Activated CD8-positive, alpha-beta T cell treated with anti-CD3 and anti-CD28 coated beads for 36 hours (primary cell): Measurements from ENCODE around the gene RC3H1. TPM values are rescaled to one million over a fixed set of nuclear protein-coding genes. Genes with fewer than 3 reads are reported as not detected.
A peak's percentile ranks its signal among the peaks of the same experiment; 100 is the strongest.
"Not testable (repeated sequence)": the region's sequence is repeated elsewhere in the genome, so short reads cannot be mapped to it uniquely, and the experiment has no call there.

ENCODE experiments used
- ATAC-seq: fragments of 200-7000 bp; cut with Tn5 transposase; one replicate; pipeline ENCODE4 v1.10.0; 2021; ENCODE audit warnings: mild to moderate bottlenecking, moderate library complexity
- CTCF ChIA-PET: fragments of 350-600 bp; sonication (Branson Sonifier 250); formaldehyde crosslinking; loops from one replicate; lab custom pipeline; 2021; ENCODE audit warnings: antibody characterized with exemption; lab: Charles Lee
- POLR2A ChIA-PET: fragments of 350-600 bp; sonication (Branson Sonifier 250); formaldehyde crosslinking; loops from one replicate; lab custom pipeline; 2021; ENCODE audit warnings: antibody characterized with exemption; lab: Charles Lee
- DNase-seq: peaks from one replicate; pipeline ENCODE4 v3.0.0-alpha.2; 2020
- H3K27ac Mint-ChIP-seq: one replicate; pipeline ENCODE4 v1.8.0; 2021; ENCODE audit warnings: mild to moderate bottlenecking, mixed read lengths
- H3K27me3 Mint-ChIP-seq: one replicate; pipeline ENCODE4 v1.8.0; 2021; ENCODE audit warnings: mixed read lengths
- H3K36me3 Mint-ChIP-seq: one replicate; pipeline ENCODE4 v1.8.0; 2021; ENCODE audit warnings: low read depth, mixed read lengths
- H3K4me1 Mint-ChIP-seq: one replicate; pipeline ENCODE4 v1.8.0; 2021; ENCODE audit warnings: low read depth, mixed read lengths
- H3K4me3 Mint-ChIP-seq: one replicate; pipeline ENCODE4 v1.8.0; 2021; ENCODE audit warnings: mild to moderate bottlenecking, moderate library complexity, mixed read lengths
- H3K9me3 Mint-ChIP-seq: one replicate; pipeline ENCODE4 v1.8.0; 2021; ENCODE audit warnings: mixed read lengths
- intact Hi-C: fragments of 100-400 bp; cut with micrococcal nuclease; formaldehyde crosslinking; loops from one replicate; pipeline ENCODE4 v1.10.0; 2022
- total RNA-seq, 2 experiments: library from RNA; stranded (reverse); gene quantifications; one replicate each; pipeline ENCODE4 v1.2.3, GENCODE V29; 2021
- TF ChIP-seq, protein P1 (sequence below): fragments of 200-600 bp; IDR thresholded peaks from one replicate; pipeline ENCODE4 v1.8.0; 2022; ENCODE audit warnings: antibody characterized with exemption, mild to moderate bottlenecking

Gene RC3H1
- total RNA-seq, result 10 to 100 TPM; 24.9 to 27.2 TPM

DNA sequence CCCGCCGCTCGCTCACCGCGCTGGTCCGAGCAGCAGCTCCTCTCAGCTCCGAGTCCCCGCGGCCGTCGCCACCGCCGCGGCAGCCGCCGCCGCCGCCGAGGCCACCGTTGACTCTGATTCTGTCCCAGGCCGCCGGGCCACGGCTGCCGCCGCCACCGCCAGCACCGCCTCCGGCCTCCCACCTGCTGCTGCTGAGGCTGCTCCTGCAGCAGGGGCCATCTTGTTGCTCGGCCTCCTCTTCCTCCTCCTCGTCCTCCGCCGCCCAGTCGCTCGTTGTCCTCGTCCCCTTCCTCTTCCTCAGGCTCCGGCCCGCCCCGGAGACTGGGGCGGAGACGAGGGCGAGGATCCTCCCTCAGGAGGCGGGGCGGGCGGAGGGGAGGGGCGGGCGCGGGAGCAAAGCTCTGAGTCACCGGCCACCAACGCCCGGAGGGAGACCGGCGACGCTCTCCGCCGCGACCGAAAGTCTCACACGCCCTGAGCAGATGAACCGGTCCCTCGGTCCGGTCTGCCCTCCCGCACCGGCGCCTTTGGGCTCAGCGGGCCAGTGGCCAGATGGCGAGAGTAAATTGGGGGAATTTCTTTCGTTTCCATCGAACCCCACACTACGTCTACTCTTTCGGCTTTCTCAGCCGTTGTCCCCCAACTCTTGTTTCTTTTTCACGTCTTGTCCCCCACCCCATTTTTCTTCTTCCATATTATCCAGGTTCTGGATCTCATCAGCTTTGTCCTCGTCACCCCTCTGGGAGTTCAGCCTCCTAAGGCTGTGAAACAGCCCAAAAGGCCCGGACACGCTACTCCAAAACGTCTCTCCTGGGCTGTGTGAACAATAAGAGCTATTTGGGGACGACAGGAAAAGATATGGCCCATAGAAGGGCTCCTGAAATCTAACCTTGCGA, at the start of gene RC3H1:
TSS of gene RC3H1 (minus strand) at position 278 of the 896 bp plus-strand sequence. CDS start 29,372 bp downstream, outside the sequence.
- H3K27ac Mint-ChIP-seq, result peak within 1 kb of the TSS; percentile 95
- no peaks in the 10 kb centered on the region for H3K27me3 Mint-ChIP-seq
- ChIA-PET POLR2A (interaction anchor here (0.5 to 2.2 kb wide), 12 partner anchors 9 to 972 kb away, joined by 3 to 10 read pairs (median 3); partner anchors contain the start of genes GAS5, RABGAP1L and ZBTB37), CTCF (no interaction called here)
- peaks cover 32% of the 10 kb centered on the region for H3K4me1 Mint-ChIP-seq
- TF ChIP-seq, protein P1, sequence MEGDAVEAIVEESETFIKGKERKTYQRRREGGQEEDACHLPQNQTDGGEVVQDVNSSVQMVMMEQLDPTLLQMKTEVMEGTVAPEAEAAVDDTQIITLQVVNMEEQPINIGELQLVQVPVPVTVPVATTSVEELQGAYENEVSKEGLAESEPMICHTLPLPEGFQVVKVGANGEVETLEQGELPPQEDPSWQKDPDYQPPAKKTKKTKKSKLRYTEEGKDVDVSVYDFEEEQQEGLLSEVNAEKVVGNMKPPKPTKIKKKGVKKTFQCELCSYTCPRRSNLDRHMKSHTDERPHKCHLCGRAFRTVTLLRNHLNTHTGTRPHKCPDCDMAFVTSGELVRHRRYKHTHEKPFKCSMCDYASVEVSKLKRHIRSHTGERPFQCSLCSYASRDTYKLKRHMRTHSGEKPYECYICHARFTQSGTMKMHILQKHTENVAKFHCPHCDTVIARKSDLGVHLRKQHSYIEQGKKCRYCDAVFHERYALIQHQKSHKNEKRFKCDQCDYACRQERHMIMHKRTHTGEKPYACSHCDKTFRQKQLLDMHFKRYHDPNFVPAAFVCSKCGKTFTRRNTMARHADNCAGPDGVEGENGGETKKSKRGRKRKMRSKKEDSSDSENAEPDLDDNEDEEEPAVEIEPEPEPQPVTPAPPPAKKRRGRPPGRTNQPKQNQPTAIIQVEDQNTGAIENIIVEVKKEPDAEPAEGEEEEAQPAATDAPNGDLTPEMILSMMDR, result no peak
- peak within 1 kb of the TSS; percentile 82 for H3K4me3 Mint-ChIP-seq
- intact Hi-C loops, result no loop called here
- H3K9me3 Mint-ChIP-seq, result no peaks in the 10 kb centered on the region
- peak; percentile 95 for ATAC-seq
- peaks cover 11% of the 10 kb centered on the region for H3K36me3 Mint-ChIP-seq
- peak; percentile 90 for DNase-seq

DNA sequence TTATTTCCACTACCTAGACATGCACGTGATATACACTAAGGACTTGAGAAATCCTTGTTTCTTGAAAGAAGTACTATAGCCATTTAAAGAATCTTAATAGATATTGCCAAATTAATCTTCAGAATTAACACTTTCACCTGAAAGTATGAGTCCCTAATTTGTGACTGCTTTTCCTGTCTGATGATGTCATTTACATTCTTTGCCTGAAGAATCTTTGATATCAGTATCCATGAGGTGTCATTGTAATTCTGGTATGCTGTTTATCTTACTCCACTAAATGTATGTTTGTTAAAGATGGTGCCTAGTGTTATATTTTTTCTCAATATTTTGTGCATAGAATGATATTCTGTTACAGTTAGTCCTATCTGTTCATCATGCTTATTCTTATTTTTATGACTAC, 48.5 kb upstream of the RC3H1 start:
- TF ChIP-seq, protein P1, result no peak
- Mint-ChIP-seq H3K27me3 (no peaks in the 10 kb centered on the region), H3K9me3 (no peaks in the 10 kb centered on the region), H3K4me1 (peaks cover 10% of the 10 kb centered on the region), H3K27ac (no peak overlapping the region), H3K4me3 (no peak overlapping the region), H3K36me3 (no peaks in the 10 kb centered on the region)
- DNase-seq (no peak), ATAC-seq (no peak)
- intact Hi-C loops, result no loop called here
- CTCF ChIA-PET, result no interaction called here
- POLR2A ChIA-PET, result no interaction called here

DNA sequence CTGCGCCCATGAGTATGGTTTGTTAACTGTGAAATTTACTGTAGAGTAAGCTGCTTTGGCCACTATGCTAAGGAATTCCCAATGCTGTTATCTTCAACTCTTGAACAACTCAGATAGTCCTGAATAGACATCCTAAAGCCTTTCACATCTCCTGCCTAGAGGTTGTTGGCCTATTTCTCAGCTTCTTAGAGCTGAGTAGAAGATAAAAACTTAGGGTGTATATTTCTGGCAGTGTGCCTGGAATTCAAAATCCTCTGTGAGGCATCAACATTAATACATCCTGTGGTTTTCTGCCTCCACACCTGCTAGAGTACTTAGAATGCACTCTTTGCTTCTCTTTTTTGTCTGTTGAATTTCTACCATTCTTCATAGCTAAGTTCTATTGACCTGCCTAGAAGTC, 45.8 kb upstream of the RC3H1 start:
- Mint-ChIP-seq H3K27me3 (peaks cover 3% of the 10 kb centered on the region), H3K4me3 (no peak overlapping the region), H3K4me1 (peaks cover 10% of the 10 kb centered on the region), H3K9me3 (no peaks in the 10 kb centered on the region), H3K36me3 (no peaks in the 10 kb centered on the region), H3K27ac (no peak overlapping the region)
- TF ChIP-seq, protein P1, result no peak
- DNase-seq (no peak), ATAC-seq (no peak)
- POLR2A ChIA-PET, result no interaction called here
- intact Hi-C loops, result no loop called here
- CTCF ChIA-PET, result interaction anchor here (1.1 to 2.3 kb wide), 4 partner anchors 25 to 182 kb away, joined by 3 to 8 read pairs (median 4); no protein-coding TSS in a partner anchor

- intact Hi-C loops, result no loop called here
- Mint-ChIP-seq H3K27ac (no peak overlapping the region), H3K9me3 (no peaks in the 10 kb centered on the region), H3K4me1 (no peaks in the 10 kb centered on the region), H3K27me3 (peaks cover 3% of the 10 kb centered on the region), H3K36me3 (no peaks in the 10 kb centered on the region), H3K4me3 (no peak overlapping the region)
- ATAC-seq, result no peak
- ChIA-PET CTCF (no interaction called here), POLR2A (interaction anchor here (0.9 kb wide), 1 partner anchor 200 kb away, joined by 3 read pairs; no protein-coding TSS in a partner anchor)
- TF ChIP-seq, protein P1, result no peak
- no peak for DNase-seq
These were observed 37.9 kb upstream of the RC3H1 start for GRCh38 chr1:174060090-174060489.

DNA sequence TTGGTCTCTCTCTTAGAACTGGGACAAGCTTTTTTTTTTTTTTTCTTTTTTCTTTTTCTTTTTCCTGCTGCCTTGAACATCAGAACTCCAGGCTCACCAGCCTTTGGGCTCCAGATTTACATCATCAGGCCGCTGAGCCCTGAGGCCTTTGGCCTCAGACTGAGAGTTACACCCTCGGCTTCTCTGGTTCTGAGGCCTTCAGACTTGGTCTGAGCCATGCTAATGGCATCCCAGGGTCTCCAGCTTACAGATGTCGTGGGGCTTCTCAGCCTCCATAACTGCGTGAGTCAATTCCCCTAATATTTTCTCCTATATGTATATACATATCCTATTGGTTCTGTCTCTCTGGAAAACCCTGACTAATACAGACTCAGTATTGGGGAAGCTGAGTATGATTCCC, 36.5 kb upstream of the RC3H1 start:
- ATAC-seq (no peak), DNase-seq (no peak)
- H3K27ac Mint-ChIP-seq, result no peak overlapping the region
- POLR2A ChIA-PET, result no interaction called here
- H3K4me1 Mint-ChIP-seq, result no peaks in the 10 kb centered on the region
- H3K9me3 Mint-ChIP-seq, result no peaks in the 10 kb centered on the region
- H3K27me3 Mint-ChIP-seq, result peaks cover 3% of the 10 kb centered on the region
- H3K4me3 Mint-ChIP-seq, result no peak overlapping the region
- no peaks in the 10 kb centered on the region for H3K36me3 Mint-ChIP-seq
- CTCF ChIA-PET, result no interaction called here
- intact Hi-C loops, result no loop called here
- TF ChIP-seq, protein P1, result no peak

- H3K27me3 Mint-ChIP-seq, H3K36me3 Mint-ChIP-seq, ATAC-seq, POLR2A ChIA-PET, DNase-seq, CTCF ChIA-PET, H3K4me1 Mint-ChIP-seq, H3K9me3 Mint-ChIP-seq, intact Hi-C loops, H3K27ac Mint-ChIP-seq, H3K4me3 Mint-ChIP-seq: not testable (repeated sequence)
These were observed 34.5 kb upstream of the RC3H1 start for GRCh38 chr1:174056609-174057008.

- CTCF ChIA-PET, intact Hi-C loops, ATAC-seq, H3K27ac Mint-ChIP-seq, H3K4me1 Mint-ChIP-seq, DNase-seq, H3K27me3 Mint-ChIP-seq, H3K4me3 Mint-ChIP-seq, POLR2A ChIA-PET, H3K9me3 Mint-ChIP-seq, H3K36me3 Mint-ChIP-seq: not testable (repeated sequence)
These were observed 33.6 kb upstream of the RC3H1 start for GRCh38 chr1:174055797-174056196.
